ENCODE measurements around the gene WWC1. TPM values are rescaled to one million over a fixed set of nuclear protein-coding genes. Genes with fewer than 3 reads are reported as not detected.

Gene WWC1
- total RNA-seq, 1 donor from 2014 or later = 20.8 TPM

DNA sequence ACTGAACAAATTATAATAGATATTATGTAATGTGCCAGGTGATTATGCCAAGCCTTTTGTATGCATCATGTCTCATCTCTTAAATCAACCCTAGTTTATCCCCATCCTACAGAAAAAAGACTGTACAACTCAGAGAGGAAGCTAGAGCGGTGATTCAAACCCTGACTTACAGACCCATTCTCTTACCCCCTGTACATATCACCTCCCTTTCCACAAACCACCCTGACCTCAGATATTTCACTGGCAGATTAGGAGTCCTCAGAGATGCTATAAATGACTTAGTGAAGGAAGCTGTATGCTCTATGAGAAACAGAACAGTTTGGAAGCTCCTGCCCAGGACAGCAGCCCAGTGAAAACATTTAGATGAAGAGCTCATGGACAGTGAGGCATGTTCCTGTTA lies 115.8 kb downstream of the WWC1 start:
- FAIRE-seq = no peak
- TF ChIP-seq, protein P1, sequence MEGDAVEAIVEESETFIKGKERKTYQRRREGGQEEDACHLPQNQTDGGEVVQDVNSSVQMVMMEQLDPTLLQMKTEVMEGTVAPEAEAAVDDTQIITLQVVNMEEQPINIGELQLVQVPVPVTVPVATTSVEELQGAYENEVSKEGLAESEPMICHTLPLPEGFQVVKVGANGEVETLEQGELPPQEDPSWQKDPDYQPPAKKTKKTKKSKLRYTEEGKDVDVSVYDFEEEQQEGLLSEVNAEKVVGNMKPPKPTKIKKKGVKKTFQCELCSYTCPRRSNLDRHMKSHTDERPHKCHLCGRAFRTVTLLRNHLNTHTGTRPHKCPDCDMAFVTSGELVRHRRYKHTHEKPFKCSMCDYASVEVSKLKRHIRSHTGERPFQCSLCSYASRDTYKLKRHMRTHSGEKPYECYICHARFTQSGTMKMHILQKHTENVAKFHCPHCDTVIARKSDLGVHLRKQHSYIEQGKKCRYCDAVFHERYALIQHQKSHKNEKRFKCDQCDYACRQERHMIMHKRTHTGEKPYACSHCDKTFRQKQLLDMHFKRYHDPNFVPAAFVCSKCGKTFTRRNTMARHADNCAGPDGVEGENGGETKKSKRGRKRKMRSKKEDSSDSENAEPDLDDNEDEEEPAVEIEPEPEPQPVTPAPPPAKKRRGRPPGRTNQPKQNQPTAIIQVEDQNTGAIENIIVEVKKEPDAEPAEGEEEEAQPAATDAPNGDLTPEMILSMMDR (IDR thresholded peaks at IDR 0.05; ENCODE audit: insufficient read depth, low read length, severe bottlenecking) = no peak

DNA sequence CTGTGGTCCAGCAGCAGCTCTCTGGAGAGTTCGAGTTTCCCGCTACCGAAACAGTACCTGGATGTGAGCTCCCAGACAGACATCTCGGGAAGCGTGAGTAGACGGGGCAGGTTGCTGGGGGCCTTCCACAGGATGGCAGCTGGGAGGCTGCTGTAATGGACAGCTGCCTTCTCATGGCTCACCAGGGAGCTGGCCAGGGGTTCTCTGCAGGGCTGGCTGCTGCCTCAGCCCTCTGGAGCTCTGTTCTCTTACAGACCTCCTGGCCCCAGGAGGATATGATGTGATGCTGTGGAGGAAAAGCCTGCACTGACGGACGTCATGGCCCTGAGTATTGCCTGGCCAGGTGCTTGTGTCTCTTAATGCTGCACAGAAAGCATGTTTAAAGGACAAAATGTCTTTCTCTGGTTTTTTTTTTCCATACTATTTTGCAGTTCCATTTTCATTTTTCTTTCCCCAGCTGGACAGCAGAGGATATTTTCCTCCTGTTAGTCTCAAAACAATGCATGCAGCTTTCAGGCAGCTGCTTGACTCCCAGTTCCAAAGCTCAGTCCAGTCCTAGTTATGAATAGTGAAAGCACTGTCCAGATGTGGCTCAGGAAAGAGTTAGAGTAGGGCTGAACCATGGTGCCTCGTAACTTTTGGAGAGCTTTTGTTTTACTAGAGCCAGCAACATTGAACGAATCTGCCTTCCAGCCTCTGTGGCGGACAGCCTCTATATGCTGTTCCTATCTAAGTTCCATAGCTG lies 117.3 kb downstream of the WWC1 start:
- H3K27me3 ChIP-seq (ENCODE audit: control insufficient read depth, insufficient read depth, low read length) = no peaks in the 10 kb centered on the region
- no peak overlapping the region for H3K4me3 ChIP-seq (ENCODE audit: low read depth, low read length)
- peaks cover 7% of the 10 kb centered on the region for H3K36me3 ChIP-seq (ENCODE audit: control insufficient read depth, insufficient read depth, low read length)
- FAIRE-seq (no peak), DNase-seq (ENCODE audit: low read depth) (no peak)
- TF ChIP-seq, protein P1 (IDR thresholded peaks at IDR 0.05; ENCODE audit: insufficient read depth, low read length, severe bottlenecking) = no peak

More for the DNA sequence above, 115.8 kb downstream of the WWC1 start:
- H3K27me3 ChIP-seq (ENCODE audit: control insufficient read depth, insufficient read depth, low read length) = no peaks in the 10 kb centered on the region
- no peak overlapping the region for H3K4me3 ChIP-seq (ENCODE audit: low read depth, low read length)
- H3K36me3 ChIP-seq (ENCODE audit: control insufficient read depth, insufficient read depth, low read length) = peaks cover 7% of the 10 kb centered on the region
- DNase-seq (ENCODE audit: low read depth) = no peak

DNA sequence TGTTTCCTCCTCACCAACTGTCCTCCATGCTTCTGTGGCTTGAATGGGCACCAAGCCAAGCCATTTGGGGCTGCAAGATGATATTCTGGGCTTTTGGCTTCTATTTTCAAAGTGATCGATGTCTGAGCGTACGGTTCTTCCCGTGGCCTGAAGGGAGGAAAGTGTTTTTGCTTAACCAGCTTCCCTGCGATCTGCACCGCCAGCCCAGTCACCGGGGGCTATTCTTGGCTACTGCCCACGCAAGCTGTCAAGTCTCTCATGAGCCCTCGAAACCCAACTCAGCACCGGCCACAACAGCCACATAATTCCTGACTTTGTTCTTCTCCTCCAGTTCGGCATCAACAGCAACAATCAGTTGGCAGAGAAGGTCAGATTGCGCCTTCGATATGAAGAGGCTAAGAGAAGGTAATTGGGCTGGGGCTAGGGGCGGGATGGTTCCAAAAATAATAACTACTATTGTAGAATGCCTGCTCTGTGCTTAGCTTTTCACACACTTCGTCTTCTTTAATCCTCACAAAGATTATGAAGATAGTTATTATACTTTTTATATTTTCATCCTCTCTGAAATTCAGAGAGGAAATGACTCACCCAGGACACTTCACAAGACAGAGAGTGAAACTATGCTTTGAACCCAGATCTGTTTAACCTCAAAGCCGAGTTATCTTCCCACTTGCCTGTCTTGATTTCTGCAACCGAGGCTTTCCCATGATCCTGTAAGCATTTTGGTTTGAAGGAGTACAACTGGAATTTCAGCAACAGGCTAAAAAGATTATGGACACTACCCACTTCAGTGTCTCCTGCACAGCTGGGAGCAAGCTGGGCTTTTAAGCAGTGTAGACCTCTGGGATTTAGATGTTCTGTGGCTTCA lies 118.4 kb downstream of the WWC1 start:
- Histone ChIP-seq H3K27me3 (ENCODE audit: control insufficient read depth, insufficient read depth, low read length) (no peaks in the 10 kb centered on the region), H3K4me3 (ENCODE audit: low read depth, low read length) (no peak overlapping the region), H3K36me3 (ENCODE audit: control insufficient read depth, insufficient read depth, low read length) (peaks cover 10% of the 10 kb centered on the region)
- FAIRE-seq (no peak), DNase-seq (ENCODE audit: low read depth) (peak; percentile 44)
- TF ChIP-seq, protein P1 (IDR thresholded peaks at IDR 0.05; ENCODE audit: insufficient read depth, low read length, severe bottlenecking) = no peak

DNA sequence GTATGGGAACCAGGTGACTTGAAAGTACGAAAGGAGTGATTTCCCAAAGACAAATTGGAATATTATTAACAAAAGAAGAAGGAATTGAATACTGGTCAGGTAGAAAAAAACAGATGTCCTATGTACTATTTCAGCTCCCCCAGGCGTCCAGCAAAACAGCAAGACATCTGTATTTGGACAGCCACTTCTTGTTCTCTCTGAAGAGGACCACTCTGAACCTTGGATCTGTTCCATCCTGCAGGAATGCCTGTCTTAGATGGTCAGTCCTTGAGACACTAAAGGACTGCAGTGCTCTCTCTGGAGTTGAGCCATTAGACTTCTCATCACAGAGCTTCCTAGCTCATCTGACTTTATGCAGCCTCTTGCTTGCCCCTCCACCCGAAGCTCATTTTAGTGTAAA lies 120.4 kb downstream of the WWC1 start:
- peaks cover 15% of the 10 kb centered on the region for H3K36me3 ChIP-seq (ENCODE audit: control insufficient read depth, insufficient read depth, low read length)
- FAIRE-seq = no peak
- no peak for DNase-seq (ENCODE audit: low read depth)
- no peaks in the 10 kb centered on the region for H3K27me3 ChIP-seq (ENCODE audit: control insufficient read depth, insufficient read depth, low read length)
- no peak overlapping the region for H3K4me3 ChIP-seq (ENCODE audit: low read depth, low read length)
- TF ChIP-seq, protein P1 (IDR thresholded peaks at IDR 0.05; ENCODE audit: insufficient read depth, low read length, severe bottlenecking) = no peak

DNA sequence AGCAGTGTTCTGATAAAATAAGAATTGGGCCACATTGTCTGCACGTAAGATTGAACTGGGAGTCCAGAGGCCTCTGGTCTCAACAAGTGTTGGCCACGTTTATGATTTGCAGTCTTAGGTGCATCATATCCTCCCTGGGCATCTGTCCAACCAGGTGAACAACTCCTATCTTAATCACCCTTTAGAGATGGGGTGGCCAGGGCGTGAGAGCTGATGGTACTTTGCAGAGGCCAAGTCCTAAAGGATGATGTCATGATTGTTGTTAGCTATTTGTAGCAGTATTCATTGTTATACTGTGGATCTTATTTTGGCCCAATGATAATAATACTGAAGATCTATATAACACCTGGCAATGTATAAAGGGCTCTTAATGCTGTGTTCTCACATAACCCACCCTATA lies 121.6 kb downstream of the WWC1 start:
- TF ChIP-seq, protein P1 (IDR thresholded peaks at IDR 0.05; ENCODE audit: insufficient read depth, low read length, severe bottlenecking) = no peak
- no peaks in the 10 kb centered on the region for H3K27me3 ChIP-seq (ENCODE audit: control insufficient read depth, insufficient read depth, low read length)
- H3K36me3 ChIP-seq (ENCODE audit: control insufficient read depth, insufficient read depth, low read length) = peaks cover 15% of the 10 kb centered on the region
- DNase-seq (ENCODE audit: low read depth) = peak; percentile 97
- H3K4me3 ChIP-seq (ENCODE audit: low read depth, low read length) = no peak overlapping the region
- FAIRE-seq = peak; percentile 89

All from bronchial epithelial cell (primary cell).